GM13977 (cell line): ENCODE measurements around the gene SLC22A15.
"Not testable (repeated sequence)": the region's sequence is repeated elsewhere in the genome, so short reads cannot be mapped to it uniquely, and the experiment has no call there.

Experiments used
- DNase-seq: peaks from one replicate; pipeline ENCODE4 v3.0.0; 2012; ENCODE audit warnings: low spot score
- in situ Hi-C: fragments of 300-500 bp; cut with MboI; formaldehyde crosslinking; loops from one replicate; pipeline ENCODE4 v1.12.0; 2022; ENCODE audit warnings: low sequenced_read_pairs, low pct_unique_long_range_greater_than_20kb, mixed read lengths, inconsistent platforms; ENCODE audit not compliant: unreplicated experiment
- TF ChIP-seq, protein P1 (sequence below): IDR thresholded peaks from 2 replicates; pipeline ENCODE4 v1.5.1; 2012; ENCODE audit warnings: mild to moderate bottlenecking, control low read depth; ENCODE audit not compliant: insufficient read depth; ENCODE audit errors: extremely low read depth, missing control alignments

Gene SLC22A15

DNA sequence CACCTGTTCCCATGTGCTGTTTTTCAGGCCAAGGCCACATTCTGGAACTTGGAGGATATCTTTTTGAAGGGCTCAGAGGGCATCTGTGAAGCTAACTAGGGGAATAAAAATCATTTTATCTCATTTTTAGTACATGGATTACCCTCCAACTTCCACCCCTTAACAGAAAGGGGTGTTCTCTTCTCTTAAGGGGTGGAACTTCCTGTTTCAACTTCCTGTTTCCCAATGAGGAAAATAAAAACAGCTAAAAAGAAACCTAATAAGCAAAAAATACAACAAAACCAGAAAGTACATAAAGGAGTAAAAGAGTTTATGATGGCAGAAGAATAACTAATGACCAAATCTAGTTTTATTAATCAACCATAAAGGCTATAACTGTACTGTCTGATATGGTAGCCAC is 24.8 kb upstream of the SLC22A15 start:
- in situ Hi-C loops = no loop called here

DNA sequence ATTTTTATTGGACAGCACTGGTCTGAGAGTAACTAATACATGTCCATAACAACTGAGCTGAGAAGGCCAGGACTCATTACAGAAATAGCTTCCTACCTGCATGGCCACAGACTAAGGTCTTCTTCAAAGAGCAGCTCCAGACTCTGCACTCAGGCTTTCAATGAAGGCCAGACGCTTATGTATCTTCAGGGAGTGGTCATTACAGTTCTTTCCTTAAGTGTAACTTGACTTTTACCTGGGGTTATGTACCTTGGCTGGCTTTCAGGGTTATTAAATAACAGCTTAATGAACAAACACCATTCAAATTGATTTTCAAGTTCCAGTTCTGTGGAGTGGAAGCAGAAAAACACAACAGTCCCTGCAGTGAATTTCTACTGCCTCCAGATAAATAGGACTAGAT is 23.8 kb upstream of the SLC22A15 start:
- DNase-seq = no peak

More for the DNA sequence above, 24.8 kb upstream of the SLC22A15 start:
- no peak for DNase-seq
- TF ChIP-seq, protein P1, sequence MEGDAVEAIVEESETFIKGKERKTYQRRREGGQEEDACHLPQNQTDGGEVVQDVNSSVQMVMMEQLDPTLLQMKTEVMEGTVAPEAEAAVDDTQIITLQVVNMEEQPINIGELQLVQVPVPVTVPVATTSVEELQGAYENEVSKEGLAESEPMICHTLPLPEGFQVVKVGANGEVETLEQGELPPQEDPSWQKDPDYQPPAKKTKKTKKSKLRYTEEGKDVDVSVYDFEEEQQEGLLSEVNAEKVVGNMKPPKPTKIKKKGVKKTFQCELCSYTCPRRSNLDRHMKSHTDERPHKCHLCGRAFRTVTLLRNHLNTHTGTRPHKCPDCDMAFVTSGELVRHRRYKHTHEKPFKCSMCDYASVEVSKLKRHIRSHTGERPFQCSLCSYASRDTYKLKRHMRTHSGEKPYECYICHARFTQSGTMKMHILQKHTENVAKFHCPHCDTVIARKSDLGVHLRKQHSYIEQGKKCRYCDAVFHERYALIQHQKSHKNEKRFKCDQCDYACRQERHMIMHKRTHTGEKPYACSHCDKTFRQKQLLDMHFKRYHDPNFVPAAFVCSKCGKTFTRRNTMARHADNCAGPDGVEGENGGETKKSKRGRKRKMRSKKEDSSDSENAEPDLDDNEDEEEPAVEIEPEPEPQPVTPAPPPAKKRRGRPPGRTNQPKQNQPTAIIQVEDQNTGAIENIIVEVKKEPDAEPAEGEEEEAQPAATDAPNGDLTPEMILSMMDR = no peak

DNA sequence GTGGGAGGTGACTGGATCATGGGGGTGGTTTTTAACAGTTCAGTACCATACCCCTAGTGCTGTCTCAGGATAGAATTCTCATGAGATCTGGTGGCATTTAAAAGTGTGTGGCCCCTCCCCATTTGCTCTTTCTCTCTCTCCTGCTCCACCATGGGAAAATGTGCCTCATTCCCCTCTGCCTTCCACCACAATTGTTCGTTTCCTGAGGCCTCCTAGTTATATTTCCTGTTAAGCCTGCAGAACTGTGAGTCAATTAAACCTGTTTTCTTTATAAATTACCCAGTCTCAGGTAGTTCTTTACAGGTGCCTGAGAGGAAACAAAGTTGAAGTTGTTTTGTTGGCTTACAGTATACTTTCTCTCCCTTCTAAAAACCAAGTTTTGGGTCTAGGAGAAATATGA is 23.1 kb upstream of the SLC22A15 start:
- in situ Hi-C loops = no loop called here
- no peak for DNase-seq
- TF ChIP-seq, protein P1 = no peak

More for the DNA sequence above, 23.8 kb upstream of the SLC22A15 start:
- in situ Hi-C loops = no loop called here
- TF ChIP-seq, protein P1 = no peak

DNA sequence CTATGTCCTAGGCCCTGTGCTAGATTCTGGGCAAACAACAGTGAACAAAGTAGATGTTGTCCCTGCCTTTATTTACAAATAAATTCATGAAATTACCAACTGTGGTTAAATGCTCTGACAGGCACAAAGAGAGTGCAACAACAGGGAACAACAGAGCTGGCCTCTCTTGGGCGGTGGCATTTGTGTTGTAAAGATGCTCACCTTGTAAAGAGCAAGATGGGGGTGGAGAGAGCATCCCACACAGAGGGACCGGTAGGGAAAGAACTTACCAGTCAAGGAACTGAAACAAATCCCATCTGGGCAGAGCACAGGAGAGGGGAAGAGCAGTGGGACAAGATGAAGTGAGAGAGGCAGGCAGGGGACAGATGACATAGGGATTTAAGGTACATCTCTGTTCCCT is 21.6 kb upstream of the SLC22A15 start:
- TF ChIP-seq, protein P1 = no peak
- in situ Hi-C loops = no loop called here
- no peak for DNase-seq

DNA sequence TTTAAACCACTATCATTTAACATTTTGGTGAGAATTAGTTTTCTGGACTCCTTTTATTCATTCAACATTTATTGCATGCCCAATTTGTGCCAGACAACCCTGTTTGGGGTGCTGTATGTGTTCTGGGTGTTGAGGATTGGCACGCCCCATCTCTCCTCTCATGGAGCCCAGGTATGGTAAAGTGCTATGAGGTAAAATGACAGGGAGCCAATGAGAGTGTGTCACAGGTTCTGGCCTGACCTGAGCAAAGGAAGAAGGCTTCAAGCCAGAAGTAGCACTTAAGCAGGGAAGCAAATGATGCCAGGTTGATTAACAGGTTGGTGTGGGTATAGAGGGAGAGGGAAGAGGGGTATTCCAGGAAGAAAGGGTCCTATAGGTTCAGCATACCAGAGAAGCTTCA is 21.1 kb upstream of the SLC22A15 start:
- in situ Hi-C loops = no loop called here

DNA sequence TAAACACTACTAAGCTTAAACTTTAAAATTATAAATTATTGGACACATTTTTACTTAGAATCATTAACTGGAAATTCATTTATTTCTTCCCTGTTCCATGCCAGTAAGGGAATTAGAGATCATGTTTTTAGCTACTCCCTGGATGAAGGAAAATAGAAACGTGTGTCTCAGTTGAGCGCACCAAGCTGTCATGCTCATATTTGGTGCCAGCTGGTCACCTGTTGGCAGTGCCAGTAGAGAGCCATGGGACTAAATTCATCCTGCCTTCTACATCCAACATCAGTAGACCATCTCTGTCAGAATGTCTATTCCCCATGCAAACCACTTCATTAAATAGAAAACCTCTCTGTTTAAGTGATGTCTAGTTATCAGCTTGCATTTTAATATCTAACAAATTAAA is 17.4 kb upstream of the SLC22A15 start:
- DNase-seq = no peak
- in situ Hi-C loops = no loop called here
- TF ChIP-seq, protein P1 = no peak

More for the DNA sequence above, 21.1 kb upstream of the SLC22A15 start:
- TF ChIP-seq, protein P1 = no peak
- DNase-seq = no peak

DNA sequence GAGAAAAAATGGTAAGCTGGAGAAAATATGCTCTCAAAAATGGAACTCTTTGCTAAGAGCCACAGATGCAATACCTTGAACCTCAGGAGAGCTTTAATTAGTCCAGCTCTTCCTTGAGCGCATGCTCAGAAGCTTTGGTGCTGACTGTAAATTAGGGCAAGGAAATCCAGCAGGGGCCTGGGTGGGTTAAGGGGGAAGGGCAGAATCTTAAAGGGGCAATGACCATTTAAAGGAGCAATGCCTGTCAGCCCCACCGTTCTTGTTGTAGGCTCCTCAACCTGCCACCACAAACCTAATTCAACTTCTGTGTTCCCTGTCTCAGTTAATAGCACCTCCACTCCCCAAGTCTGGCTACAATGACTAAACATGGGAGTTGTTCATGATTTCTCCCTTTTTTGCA is 6.8 kb upstream of the SLC22A15 start:
- TF ChIP-seq, protein P1 = no peak
- in situ Hi-C loops = no loop called here
- no peak for DNase-seq

DNA sequence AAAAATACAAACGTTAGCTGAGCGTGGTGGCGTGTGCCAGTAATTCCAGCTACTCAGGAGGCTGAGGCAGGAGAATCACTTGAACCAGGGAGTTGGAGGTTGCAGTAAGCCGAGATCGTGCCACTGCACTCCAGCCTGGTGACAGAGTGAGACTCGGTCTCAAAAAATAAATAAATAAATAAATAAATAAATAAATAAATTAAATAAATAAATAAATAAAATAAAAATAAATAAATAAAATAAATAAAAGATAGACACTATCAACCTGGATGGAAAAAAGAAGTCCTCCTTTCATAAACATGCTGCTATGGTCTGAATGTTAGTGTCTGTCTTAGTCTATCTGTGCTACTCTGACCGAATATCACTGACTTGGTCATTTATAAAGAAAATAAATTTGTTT is 4.5 kb upstream of the SLC22A15 start:
- in situ Hi-C loops, DNase-seq: not testable (repeated sequence)
